AG10803 (cell line): ENCODE data around the gene VPS35.
"Not testable (repeated sequence)": the region's sequence is repeated elsewhere in the genome, so short reads cannot be mapped to it uniquely, and the experiment has no call there.

ENCODE experiments used
- DNase-seq: peaks from one replicate; pipeline ENCODE4 v3.0.0; 2010; ENCODE audit warnings: low read depth
- H3K4me3 ChIP-seq: 2 replicates; pipeline ENCODE4 v1.5.1; 2011; ENCODE audit warnings: mild to moderate bottlenecking, low read length, control low read depth
- TF ChIP-seq, protein P1 (sequence below): conservative IDR thresholded peaks from 2 replicates; pipeline ENCODE4 v1.5.1; 2011; ENCODE audit warnings: mild to moderate bottlenecking, low read length, control low read depth, inconsistent platforms

The VPS35 gene

DNA sequence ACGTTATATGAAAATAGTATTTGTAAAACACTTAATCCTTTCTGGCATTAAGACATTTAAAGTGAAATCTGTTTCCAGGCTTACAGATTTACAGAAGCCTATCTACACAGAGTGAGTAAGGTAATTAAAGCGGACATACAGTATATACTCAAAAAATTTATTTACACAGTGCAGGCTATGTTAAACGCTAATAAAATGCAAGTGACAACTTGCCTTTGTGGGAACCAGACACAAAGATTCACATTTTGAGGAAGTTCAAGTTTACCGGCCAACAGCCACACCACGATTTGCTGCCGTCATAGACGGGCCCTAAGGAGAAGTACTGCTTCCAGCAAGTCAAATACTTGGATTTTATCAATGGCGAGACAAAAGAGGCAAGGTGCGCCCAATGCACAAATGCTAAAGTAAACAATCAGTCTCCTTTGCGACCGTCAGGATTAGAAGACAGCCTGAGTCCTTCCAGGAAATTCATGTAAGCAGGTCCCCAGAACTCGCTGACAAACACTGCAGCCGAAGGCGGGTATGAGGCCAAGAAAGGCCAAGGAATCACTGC is 801 bp downstream of the VPS35 start:
- peak overlapping the region; percentile 96 for H3K4me3 ChIP-seq
- DNase-seq, result no peak
- TF ChIP-seq, protein P1, sequence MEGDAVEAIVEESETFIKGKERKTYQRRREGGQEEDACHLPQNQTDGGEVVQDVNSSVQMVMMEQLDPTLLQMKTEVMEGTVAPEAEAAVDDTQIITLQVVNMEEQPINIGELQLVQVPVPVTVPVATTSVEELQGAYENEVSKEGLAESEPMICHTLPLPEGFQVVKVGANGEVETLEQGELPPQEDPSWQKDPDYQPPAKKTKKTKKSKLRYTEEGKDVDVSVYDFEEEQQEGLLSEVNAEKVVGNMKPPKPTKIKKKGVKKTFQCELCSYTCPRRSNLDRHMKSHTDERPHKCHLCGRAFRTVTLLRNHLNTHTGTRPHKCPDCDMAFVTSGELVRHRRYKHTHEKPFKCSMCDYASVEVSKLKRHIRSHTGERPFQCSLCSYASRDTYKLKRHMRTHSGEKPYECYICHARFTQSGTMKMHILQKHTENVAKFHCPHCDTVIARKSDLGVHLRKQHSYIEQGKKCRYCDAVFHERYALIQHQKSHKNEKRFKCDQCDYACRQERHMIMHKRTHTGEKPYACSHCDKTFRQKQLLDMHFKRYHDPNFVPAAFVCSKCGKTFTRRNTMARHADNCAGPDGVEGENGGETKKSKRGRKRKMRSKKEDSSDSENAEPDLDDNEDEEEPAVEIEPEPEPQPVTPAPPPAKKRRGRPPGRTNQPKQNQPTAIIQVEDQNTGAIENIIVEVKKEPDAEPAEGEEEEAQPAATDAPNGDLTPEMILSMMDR, result no peak; the same call in 1 of the 2 replicates

DNA sequence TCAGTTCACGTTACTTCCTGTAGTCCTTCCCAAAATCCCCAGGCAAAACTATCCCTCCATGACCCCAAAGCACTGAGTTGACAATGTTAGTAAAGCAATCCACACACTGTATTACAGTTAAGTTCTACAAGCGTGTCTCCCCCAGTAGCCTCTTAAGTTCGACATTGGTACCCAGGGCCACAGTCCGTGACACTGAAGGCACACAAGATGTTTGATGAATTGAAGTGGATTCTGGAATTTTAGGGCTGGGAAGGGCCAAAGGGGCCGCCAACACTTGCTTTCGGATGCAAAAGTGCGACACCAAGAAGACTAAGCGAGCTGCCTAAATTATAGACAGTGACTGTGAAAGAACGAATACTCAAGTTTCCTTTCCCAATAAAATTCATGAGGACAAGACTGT is 1.5 kb downstream of the VPS35 start:
- peak overlapping the region; percentile 96 for H3K4me3 ChIP-seq
- TF ChIP-seq, protein P1, result no peak
- DNase-seq, result no peak

DNA sequence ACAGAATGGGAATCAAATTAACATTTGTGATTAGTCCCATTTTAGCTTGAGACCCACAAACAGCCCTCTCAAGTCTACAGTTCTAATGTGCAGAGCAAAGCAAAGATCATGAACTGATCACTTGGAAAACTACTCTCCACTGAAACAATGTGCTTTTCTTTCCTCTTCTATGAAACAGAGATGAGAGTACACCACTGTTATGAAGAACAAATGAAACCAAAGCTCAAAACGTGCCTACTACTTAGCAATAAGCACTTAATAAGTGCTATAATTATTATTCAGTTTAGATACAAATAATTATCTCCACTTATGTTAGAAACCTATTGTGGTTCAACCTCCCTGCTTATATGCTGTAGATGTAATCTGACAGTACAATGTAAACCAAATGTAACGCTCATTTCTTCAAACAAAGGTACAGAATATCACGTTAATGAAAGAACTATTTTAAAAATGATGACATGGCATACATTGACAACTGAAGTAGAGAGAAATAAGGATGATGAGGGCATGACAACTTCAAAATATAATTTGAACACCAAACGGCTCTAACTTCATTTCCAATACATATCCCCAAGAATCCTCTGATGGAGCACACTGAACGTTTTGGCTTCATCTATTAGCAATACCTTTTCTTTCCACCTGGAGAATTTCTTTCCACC is 2.0 kb downstream of the VPS35 start:
- TF ChIP-seq, protein P1, result no peak
- DNase-seq, result no peak
- H3K4me3 ChIP-seq, result peak overlapping the region; percentile 96

DNA sequence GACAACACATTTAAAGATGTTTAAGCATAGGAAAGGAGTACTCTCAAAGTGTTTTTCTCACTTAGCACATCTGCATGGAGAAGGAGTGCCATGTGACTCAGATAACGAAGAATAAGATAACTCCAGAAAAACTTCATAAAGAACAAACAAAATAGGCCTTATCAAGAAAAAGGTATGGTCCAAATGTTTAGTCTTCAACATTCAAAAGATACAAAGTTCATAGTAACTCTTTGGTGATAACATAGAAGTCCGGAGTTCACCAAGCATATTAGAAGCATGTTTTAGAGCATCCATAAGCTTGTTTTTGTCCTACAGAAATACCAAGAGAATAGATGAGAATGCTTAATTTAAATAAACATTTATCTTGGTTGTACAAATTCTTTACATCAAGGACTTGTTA is 7.1 kb downstream of the VPS35 start:
- not testable (repeated sequence) for DNase-seq

DNA sequence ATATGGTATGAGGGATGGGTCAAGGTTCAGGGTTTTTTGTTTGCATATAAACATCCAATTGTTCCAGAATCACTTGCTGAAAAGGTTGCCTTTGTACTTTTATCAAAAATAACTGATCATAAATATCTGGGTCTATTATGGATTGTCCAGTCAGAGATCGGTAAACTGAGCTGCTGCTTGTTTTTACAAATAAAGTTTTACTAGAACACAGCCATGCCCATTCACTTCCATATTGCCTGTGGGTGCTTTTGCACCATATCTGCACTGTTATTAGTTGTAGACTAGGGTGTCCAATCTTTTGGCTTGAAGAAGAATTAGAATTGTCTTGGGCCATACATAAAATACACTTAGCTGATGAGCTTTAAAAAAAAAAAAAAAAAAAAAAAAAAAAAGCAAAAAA is 11.0 kb downstream of the VPS35 start:
- not testable (repeated sequence) for H3K4me3 ChIP-seq, DNase-seq

More for the DNA sequence above, 7.1 kb downstream of the VPS35 start:
- not testable (repeated sequence) for H3K4me3 ChIP-seq

DNA sequence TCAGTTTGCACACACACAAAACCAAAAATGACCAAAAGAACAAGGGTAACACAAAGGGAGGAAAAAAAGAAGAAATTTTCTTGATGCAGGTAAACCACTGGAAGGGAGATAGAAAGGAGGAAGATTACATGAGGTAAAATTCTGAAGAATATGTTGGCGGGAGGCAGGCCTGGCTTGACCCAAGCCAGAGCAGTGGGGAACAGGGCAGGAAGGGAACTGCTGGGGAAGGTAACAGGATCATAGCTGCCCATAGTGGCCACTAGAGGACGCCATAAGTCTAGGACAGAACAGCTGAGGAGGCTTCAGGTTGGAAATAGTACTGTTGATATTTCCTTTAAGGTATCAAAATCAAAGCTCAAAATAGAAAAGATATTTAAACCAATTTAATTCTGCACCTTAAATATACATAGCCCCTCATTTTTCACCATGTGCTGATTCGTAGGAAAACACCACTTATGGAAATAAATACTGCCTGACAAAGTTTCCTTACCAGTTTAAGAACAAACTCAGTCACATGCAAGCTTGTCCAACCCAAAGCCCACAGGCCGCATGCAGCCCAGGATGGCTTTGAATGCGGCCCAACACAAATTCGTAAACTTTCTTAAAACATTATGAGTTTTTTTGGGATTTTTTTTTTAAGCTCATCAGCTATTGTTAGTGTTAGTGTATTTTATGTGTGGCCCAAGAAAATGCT is 15.5 kb downstream of the VPS35 start:
- TF ChIP-seq, protein P1, result peak; percentile 91
- peak; percentile 56 for DNase-seq
- H3K4me3 ChIP-seq, result no peak overlapping the region

DNA sequence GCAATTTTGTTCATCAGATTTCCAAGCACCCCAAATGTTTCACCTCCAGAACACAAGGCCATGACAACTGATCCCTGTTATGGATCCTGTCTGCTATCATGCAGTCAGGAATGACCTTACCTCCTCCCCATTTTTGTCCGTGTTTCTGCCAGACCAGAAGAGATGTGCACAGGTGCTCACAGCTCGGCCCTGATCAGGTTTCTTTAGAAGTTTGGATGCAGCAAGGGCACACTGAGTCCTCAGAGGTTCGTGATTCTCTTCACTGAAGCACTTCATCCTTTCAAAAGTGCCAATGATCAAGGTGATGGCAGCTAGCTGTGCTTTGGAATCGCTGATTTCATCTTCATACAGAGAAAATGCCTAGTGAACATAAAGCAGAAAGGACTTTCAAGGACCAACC is 26.9 kb downstream of the VPS35 start:
- H3K4me3 ChIP-seq, result no peak overlapping the region
- no peak for DNase-seq
- TF ChIP-seq, protein P1, result no peak

DNA sequence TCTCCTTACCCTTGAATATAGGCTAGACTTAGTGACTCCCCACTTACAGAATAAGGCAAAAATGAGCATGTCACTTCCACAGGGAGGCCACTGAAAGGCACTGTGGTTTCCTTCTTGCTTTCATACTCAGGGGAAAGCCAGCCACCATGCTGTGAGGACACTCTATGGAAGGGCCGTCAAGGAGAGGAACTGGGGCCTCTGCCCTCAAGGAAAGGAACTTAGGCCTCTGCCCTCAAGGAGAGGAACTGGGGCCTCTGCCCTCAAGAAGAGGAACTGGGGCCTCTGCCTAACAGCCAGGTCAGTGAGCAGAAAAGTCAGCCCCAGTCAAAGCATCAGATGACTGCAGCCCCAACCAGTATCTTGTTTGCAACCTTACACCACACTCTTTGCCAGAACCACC is 30.1 kb downstream of the VPS35 start:
- no peak for DNase-seq
- no peak overlapping the region for H3K4me3 ChIP-seq
- TF ChIP-seq, protein P1, result no peak
